Large intestine (tissue), 3 donors: ENCODE results near the gene LRRIQ1. TPM values are rescaled to one million over a fixed set of nuclear protein-coding genes. Genes with fewer than 3 reads are reported as not detected.

Experiments used
- DNase-seq, 2 donors: peaks; one replicate each; pipeline versions ENCODE4 v3.0.0 to v3.0.0-alpha.2; 2013
- H3K27ac ChIP-seq: one replicate; pipeline ENCODE4 v1.5.1; 2013; ENCODE audit warnings: low read length
- H3K27me3 ChIP-seq: 2 replicates; pipeline ENCODE4 v1.6.1; 2013; ENCODE audit warnings: low read length; ENCODE audit not compliant: control insufficient read depth, insufficient read depth
- H3K36me3 ChIP-seq: 2 replicates; pipeline ENCODE4 v1.6.1; 2013; ENCODE audit warnings: low read length; ENCODE audit not compliant: control insufficient read depth, insufficient read depth
- H3K4me1 ChIP-seq: one replicate; pipeline ENCODE4 v1.6.1; 2013; ENCODE audit warnings: low read length; ENCODE audit not compliant: control insufficient read depth, insufficient read depth
- H3K4me3 ChIP-seq: one replicate; pipeline ENCODE4 v1.5.1; 2013; ENCODE audit warnings: low read length
- H3K9me3 ChIP-seq: one replicate; pipeline ENCODE4 v1.6.1; 2013; ENCODE audit warnings: mild to moderate bottlenecking, low read depth, low read length, moderate library complexity; ENCODE audit not compliant: control insufficient read depth
- WGBS: methylation state at CpG from one replicate; pipeline ENCODE4 v1.1.5; 2013; ENCODE audit warnings: low lambda C conversion rate; ENCODE audit not compliant: insufficient coverage; 5-methylcytosine and 5-hydroxymethylcytosine counted together
- polyA plus RNA-seq: library from polyadenylated mRNA; unstranded; fragments of 120-200 nt; gene quantifications from one replicate; pipeline ENCODE4 v1.2.1, GENCODE V29; 2013

Gene LRRIQ1
- polyA plus RNA-seq, 1 donor: 0.49 TPM

DNA sequence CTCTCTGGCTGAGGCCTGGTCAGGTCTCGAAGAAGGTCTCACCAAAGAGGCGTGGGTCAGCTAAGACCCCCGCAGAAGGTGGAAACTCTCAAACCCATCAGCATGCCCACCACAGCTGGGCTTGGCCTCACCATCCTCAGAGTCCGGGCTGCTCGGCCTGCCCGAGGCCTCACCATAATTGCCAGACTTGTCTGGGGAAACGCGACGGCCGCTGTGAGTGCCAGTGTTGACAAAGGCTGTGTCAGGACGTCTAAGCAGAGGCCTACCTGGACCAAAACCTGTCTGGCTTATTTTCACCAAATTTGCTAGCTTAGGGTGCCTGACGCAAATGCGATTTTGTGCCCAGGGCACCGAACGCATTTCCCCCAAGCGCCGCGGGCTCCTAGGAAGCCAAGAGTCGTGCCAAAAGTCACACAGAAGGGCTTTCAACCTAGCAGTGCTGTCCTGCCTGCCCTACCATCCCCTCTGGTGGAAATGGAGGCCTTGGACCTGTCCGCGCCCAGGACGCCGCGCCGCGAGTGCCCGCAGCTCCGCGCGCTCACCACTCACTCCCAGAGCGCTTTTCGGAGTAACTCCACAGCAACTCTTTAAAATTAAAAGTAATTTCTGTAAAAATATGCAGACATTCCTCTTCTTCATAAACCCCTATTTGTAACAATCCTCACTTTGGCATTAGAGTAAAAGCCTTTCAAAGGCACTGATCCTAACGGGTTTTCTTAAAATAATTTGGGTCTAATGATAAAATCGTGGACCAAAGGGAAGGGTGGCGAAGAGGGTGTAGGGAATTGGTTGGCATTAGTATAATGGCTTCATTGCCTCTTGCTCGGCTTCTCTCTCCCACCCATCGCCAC, 242.7 kb downstream of the LRRIQ1 start:
- Histone ChIP-seq H3K27ac (no peak overlapping the region), H3K36me3 (no peaks in the 10 kb centered on the region), H3K4me3 (no peak overlapping the region), H3K9me3 (peaks cover 12% of the 10 kb centered on the region), H3K4me1 (peaks cover 9% of the 10 kb centered on the region), H3K27me3 (peaks cover 88% of the 10 kb centered on the region)
- no peak for DNase-seq
- 43% methylated on average over 4 of the region's 37 CpGs for WGBS

DNA sequence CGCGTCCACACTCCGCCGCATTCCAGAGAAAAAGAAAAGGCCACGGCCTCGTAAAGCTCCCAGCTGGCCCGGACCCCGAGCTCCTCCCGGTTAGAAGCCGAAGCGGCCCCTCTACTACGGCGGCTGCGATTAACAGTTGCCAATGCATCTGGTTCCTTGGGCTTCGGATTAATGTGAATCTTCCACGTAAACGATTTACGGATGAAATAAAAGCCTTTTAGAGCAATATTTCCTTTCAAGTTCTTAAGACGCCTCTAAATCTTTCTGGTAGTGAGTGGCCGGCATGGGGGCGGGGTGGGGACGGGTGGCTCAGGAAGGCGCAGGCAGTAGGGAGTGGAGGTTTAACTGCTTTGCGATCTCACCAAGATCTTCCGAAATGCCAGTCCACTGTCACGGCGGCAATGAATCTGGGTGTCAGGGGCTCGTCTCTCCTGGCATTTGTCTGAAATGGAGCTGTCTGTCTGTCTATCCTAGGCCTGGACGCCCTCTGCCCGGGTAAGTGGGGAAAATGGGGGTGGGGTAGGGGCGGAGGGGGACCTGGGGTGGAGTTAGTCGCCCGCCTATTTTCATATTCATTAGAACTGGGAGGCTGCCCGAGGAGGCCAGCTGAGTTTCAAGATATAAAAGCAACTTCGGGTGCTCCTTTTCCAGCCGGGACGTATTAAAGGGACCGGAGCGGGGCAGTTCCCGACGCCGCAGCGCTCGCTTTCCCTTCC, 243.5 kb downstream of the LRRIQ1 start:
- Histone ChIP-seq H3K36me3 (no peaks in the 10 kb centered on the region), H3K27me3 (peaks cover 80% of the 10 kb centered on the region), H3K4me3 (peak overlapping the region; percentile 7), H3K4me1 (peaks cover 9% of the 10 kb centered on the region), H3K27ac (no peak overlapping the region), H3K9me3 (peaks cover 12% of the 10 kb centered on the region)
- DNase-seq: peak in 1 of 2 donors; percentile 8
- WGBS: no CpG with 5 or more reads among the region's 44 CpGs

DNA sequence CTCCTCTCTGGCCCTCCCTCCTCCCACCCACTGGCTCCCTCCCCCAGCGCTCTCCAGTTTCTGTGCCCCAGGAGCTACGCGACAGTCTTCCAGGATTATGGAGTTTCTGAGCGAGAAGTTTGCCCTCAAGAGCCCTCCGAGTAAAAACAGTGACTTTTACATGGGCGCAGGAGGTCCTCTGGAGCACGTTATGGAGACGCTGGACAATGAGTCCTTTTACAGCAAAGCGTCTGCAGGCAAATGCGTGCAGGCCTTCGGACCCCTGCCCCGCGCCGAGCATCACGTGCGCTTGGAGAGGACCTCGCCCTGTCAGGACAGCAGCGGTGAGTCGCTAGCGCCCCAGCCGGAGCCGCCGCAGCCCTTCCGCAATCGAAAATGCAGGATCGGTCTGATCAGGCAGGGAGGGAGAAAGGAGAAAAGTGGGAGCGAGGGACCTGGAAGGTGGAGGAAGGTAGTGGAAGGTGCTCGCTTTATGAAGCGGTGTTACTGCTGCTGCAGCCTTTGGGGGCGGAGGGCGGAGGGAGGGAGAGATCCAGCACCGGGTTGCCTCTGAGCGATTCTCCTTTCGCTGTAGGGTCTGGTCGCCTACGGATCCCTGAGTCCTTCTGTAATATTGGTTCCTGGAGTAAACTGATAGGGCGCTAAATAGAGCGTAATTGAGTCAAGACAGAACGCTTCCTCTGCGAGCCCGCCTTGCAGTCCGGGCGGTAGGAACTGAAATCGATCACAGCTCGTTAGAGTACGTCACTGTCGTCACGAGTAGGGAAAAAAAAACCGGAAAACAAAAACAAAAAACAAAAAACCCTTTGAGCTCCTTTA, 244.2 kb downstream of the LRRIQ1 start, which contains the start of gene ALX1:
ALX1 (plus strand) TSS at position 56 of the 819 bp plus-strand sequence; CDS start at position 98, 42 bp downstream.
- WGBS: 0% methylated on average over 9 of the region's 49 CpGs
- Histone ChIP-seq H3K4me1 (peaks cover 9% of the 10 kb centered on the region), H3K9me3 (peaks cover 12% of the 10 kb centered on the region), H3K27me3 (peaks cover 78% of the 10 kb centered on the region), H3K36me3 (no peaks in the 10 kb centered on the region), H3K27ac (no peak within 1 kb of the TSS), H3K4me3 (peak within 1 kb of the TSS; percentile 7)
- peak; percentile 32 to 67 for DNase-seq

DNA sequence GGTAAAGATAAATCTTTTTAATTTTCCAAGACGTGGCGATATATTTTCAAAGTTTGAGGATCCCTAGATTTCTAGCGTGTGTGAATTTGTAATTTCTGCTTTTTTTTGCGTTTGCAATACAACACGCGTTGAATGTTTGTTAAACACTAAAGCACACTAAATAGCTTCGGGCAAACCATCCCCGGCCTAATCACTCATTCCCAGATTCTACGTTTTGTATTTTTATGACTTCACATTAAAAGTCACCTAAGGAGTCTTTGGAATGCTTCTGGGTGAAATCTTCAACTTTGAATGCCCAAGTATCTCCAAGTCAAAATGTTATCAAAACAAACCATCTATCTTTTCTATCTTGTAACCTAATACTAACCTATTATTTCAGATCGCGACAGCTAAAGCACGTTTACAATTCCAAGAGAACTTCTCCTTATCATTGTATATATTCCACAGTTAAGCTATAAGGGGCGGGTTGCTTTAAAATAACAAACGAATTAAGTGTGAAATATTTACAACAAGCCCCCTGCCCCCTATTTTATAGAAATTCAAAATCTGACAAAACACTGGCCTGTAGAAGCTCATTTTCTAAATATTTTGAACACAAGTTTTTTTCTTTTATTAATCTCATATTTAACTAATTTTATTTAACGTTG, 245.0 kb downstream of the LRRIQ1 start:
- Histone ChIP-seq H3K4me3 (peak overlapping the region; percentile 7), H3K27ac (no peak overlapping the region)
- 2% methylated on average over 7 of the region's 15 CpGs for WGBS

DNA sequence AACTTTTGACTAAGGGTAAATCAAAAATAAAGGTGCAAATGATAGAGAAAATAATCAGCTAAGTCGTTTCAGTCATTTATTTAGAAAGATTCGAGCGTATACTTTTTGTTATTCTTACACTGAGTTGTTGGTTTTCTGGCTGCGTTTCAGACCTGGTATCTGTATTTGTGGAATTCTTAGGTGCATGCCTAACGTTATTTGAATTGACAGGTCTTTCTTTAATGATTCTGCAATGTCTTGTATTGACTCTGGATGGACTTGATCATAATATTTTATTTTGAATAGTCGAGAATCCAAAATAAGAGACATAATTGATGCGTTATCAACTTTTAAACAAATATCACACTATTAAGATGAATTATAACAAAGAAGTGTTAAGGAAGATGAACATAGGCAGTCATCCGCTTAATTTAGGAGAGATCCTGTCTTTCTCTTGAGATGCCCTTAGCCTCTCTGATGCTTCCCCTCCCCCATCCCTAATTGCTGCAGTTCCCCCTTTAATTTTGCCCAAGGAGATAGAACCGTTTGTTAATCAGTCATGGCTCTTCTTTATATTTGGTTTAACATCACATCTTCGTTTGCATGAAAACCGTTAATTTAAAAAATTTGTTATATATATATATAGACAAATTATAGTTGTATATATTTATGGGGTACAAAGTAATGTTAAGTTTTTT, 245.6 kb downstream of the LRRIQ1 start:
- peaks cover 9% of the 10 kb centered on the region for H3K4me1 ChIP-seq
- DNase-seq: no peak
- 6% methylated on average over 6 of the region's 11 CpGs for WGBS
- no peak overlapping the region for H3K4me3 ChIP-seq
- H3K9me3 ChIP-seq: peaks cover 12% of the 10 kb centered on the region
- H3K27ac ChIP-seq: no peak overlapping the region
- H3K27me3 ChIP-seq: peaks cover 66% of the 10 kb centered on the region
- H3K36me3 ChIP-seq: no peaks in the 10 kb centered on the region

More for the DNA sequence above, 245.0 kb downstream of the LRRIQ1 start:
- H3K9me3 ChIP-seq: peaks cover 12% of the 10 kb centered on the region
- no peaks in the 10 kb centered on the region for H3K36me3 ChIP-seq
- DNase-seq: peak in 1 of 2 donors; percentile 33
- H3K27me3 ChIP-seq: peaks cover 72% of the 10 kb centered on the region
- peaks cover 9% of the 10 kb centered on the region for H3K4me1 ChIP-seq

DNA sequence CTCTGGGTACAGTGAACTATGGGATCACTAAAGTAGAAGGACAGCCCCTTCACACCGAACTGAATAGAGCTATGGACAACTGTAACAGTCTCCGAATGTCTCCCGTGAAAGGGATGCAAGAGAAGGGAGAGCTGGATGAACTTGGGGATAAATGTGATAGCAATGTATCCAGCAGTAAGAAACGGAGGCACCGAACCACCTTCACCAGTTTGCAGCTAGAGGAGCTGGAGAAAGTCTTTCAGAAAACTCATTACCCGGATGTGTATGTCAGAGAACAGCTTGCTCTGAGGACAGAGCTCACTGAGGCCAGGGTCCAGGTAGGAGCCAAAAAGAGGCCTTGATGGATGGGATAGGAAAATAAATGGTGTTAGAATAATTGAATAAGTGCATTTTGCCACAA, 247.4 kb downstream of the LRRIQ1 start:
- no peak for DNase-seq
- peaks cover 8% of the 10 kb centered on the region for H3K9me3 ChIP-seq
- H3K4me1 ChIP-seq: peaks cover 9% of the 10 kb centered on the region
- no peaks in the 10 kb centered on the region for H3K36me3 ChIP-seq
- WGBS: no CpG with 5 or more reads among the region's 6 CpGs
- no peak overlapping the region for H3K27ac ChIP-seq
- no peak overlapping the region for H3K4me3 ChIP-seq
- peaks cover 48% of the 10 kb centered on the region for H3K27me3 ChIP-seq

Other genes starting within 250 kb of the LRRIQ1 start
- gene SLC6A15, start 123.6 kb upstream of the LRRIQ1 start, polyA plus RNA-seq: 1.8 TPM
- gene TSPAN19, start 74 bp upstream of the LRRIQ1 start, polyA plus RNA-seq: 0.09 TPM
- 0.06 TPM for gene ALX1, start 243.9 kb downstream of the LRRIQ1 start, polyA plus RNA-seq